Testis (tissue), 3 donors: ENCODE data around the gene HEMK1. TPM values are rescaled to one million over a fixed set of nuclear protein-coding genes. Genes with fewer than 3 reads are reported as not detected.

ENCODE experiments used
- DNase-seq: peaks from one replicate; pipeline ENCODE4 v3.0.0-alpha.2; 2019
- H3K27ac ChIP-seq, 2 donors: fragments of 200-600 bp; sonication (generic); one replicate each; pipeline ENCODE4 v1.5.1; 2019
- H3K27me3 ChIP-seq: fragments of 200-600 bp; sonication (generic); one replicate; pipeline ENCODE4 v1.5.1; 2019
- H3K36me3 ChIP-seq: fragments of 200-600 bp; sonication (generic); one replicate; pipeline ENCODE4 v1.5.1; 2017; ENCODE audit warnings: low read depth; ENCODE audit errors: missing control alignments
- H3K4me1 ChIP-seq: fragments of 200-600 bp; sonication (generic); one replicate; pipeline ENCODE4 v1.5.1; 2019
- H3K4me3 ChIP-seq, 2 donors: fragments of 200-600 bp; sonication (generic); one replicate each; pipeline ENCODE4 v1.5.1; 2017 to 2019
- H3K9me3 ChIP-seq: fragments of 200-600 bp; sonication (generic); one replicate; pipeline ENCODE4 v1.5.1; 2017
- POLR2A ChIP-seq: fragments of 450-650 bp; IDR thresholded peaks from one replicate; pipeline ENCODE4 v1.6.1; 2017; ENCODE audit warnings: antibody characterized with exemption, mild to moderate bottlenecking, moderate library complexity
- WGBS, 2 donors: methylation state at CpG; one replicate each; pipeline ENCODE4 v1.1.5; 2018; 5-methylcytosine and 5-hydroxymethylcytosine counted together
- intact Hi-C: fragments of 100-400 bp; cut with DNase I; formaldehyde crosslinking; loops from one replicate; pipeline ENCODE4 v1.15.1; 2023; ENCODE audit warnings: low total_unique reads
- polyA plus RNA-seq: library from polyadenylated mRNA; stranded (reverse); fragments of 350-450 nt; fragmentation: Illumina TruSeq; extraction: RNeasy Lipid Tissue Mini Kit (QIAGEN cat#74804); gene quantifications from one replicate; pipeline ENCODE4 v1.2.3, GENCODE V29; 2014; ENCODE audit warnings: low read depth, low replicate concordance; ENCODE audit not compliant: insufficient read depth
- total RNA-seq, 2 donors: library from RNA; depleted of rRNA; stranded (reverse); fragments of >200 nt; gene quantifications; one replicate each; pipeline ENCODE4 v1.2.3, GENCODE V29; 2016
- TF ChIP-seq, protein P1 (sequence below), 3 experiments: fragments of 450-650 bp in 2 of 3; fragments of 200-600 bp in 1 of 3; sonication (generic) in 1 of 3; IDR thresholded peaks; one replicate each; pipeline ENCODE4 v1.5.1; 2016 to 2019; ENCODE audit warnings: antibody characterized with exemption in 3 of 3, mild to moderate bottlenecking in 2 of 3, moderate library complexity in 1 of 3

HEMK1 gene
- total and polyA plus RNA-seq, 3 donors from 2014 or later = 12.8 to 25.7 (median 13.1) TPM

DNA sequence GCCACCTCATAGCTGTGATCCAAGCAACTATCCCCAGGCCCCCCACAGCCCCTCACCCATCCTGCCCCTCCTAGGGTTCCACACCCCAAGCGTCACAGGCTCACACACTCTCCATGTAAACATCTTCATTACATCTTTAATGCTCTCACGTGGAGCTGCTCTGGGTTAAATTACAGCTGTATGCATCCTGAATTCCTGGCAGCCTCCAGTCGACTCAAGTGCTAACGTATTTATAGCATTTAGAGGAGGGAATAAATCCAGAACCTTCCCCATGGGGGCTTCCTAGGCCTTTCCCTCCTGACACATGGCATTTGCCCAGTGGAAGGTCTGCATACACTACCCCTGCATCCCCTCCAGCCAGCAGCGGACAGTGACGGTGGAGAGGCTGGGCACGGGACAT, 11.4 kb upstream of the HEMK1 start:
- Histone ChIP-seq H3K9me3 (no peaks in the 10 kb centered on the region), H3K27ac (no peak overlapping the region), H3K4me3 (no peak overlapping the region), H3K4me1 (no peaks in the 10 kb centered on the region), H3K27me3 (no peaks in the 10 kb centered on the region), H3K36me3 (no peaks in the 10 kb centered on the region)
- no peak for TF ChIP-seq POLR2A
- TF ChIP-seq, protein P1, sequence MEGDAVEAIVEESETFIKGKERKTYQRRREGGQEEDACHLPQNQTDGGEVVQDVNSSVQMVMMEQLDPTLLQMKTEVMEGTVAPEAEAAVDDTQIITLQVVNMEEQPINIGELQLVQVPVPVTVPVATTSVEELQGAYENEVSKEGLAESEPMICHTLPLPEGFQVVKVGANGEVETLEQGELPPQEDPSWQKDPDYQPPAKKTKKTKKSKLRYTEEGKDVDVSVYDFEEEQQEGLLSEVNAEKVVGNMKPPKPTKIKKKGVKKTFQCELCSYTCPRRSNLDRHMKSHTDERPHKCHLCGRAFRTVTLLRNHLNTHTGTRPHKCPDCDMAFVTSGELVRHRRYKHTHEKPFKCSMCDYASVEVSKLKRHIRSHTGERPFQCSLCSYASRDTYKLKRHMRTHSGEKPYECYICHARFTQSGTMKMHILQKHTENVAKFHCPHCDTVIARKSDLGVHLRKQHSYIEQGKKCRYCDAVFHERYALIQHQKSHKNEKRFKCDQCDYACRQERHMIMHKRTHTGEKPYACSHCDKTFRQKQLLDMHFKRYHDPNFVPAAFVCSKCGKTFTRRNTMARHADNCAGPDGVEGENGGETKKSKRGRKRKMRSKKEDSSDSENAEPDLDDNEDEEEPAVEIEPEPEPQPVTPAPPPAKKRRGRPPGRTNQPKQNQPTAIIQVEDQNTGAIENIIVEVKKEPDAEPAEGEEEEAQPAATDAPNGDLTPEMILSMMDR (IDR thresholded peaks at IDR 0.05) = no peak
- WGBS, 2 donors = 73 to 76% methylated on average over 4 to 7 of the region's 7 CpGs
- intact Hi-C loops = no loop called here
- DNase-seq = no peak

DNA sequence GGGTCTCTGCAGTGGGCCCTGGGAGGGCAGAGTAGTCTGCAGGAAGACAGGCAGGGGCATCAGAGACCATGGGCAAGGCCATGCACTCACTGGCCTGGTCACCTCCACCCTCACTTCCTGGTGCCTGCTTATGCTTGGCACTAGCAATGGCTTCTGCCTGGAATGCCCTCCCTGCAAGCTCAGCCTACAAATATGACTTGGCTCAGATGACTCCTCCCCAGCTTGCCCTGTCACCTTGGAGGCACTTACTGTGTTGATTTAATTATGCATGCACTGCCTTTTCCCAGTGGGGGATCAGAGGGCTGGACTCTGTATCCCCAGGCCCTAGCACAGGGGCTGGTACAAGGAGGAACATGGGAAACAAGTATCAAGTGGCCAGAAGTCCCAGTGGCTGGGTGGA, 9.6 kb upstream of the HEMK1 start:
- no peaks in the 10 kb centered on the region for H3K27me3 ChIP-seq
- no peak overlapping the region for H3K4me3 ChIP-seq
- intact Hi-C loops = no loop called here
- no peaks in the 10 kb centered on the region for H3K4me1 ChIP-seq
- H3K36me3 ChIP-seq = no peaks in the 10 kb centered on the region
- H3K27ac ChIP-seq = no peak overlapping the region
- no peaks in the 10 kb centered on the region for H3K9me3 ChIP-seq
- no peak for DNase-seq
- TF ChIP-seq, protein P1 (IDR thresholded peaks at IDR 0.05) = no peak
- TF ChIP-seq POLR2A = no peak

DNA sequence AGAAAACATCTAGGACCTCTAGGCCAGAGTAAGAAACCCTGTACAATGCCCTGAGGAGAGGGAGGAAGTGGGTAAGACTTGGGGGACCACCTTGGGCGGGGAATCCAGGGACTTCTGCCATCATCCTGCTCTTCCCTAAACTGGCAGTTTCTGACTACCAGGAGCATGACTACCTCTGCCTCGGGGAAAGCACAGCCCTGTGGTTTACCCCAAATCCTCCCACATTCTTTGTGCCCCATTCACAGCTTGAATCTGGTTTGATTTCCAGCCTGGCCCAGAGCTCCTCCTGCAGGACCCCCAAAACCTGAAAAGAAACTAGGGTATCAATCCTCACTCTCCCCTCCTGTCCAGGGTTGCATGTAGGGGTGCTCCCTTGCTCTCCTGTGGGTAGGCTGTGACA, 6.5 kb upstream of the HEMK1 start:
- no peaks in the 10 kb centered on the region for H3K36me3 ChIP-seq
- H3K4me3 ChIP-seq = no peak overlapping the region
- no peaks in the 10 kb centered on the region for H3K9me3 ChIP-seq
- 78 to 89% methylated on average over 2 of the region's 2 CpGs for WGBS, 2 donors
- peaks cover under 1% of the 10 kb centered on the region for H3K4me1 ChIP-seq
- H3K27ac ChIP-seq = no peak overlapping the region
- DNase-seq = no peak
- TF ChIP-seq, protein P1 (IDR thresholded peaks at IDR 0.05) = no peak
- TF ChIP-seq POLR2A = no peak
- H3K27me3 ChIP-seq = no peaks in the 10 kb centered on the region
- intact Hi-C loops = no loop called here

DNA sequence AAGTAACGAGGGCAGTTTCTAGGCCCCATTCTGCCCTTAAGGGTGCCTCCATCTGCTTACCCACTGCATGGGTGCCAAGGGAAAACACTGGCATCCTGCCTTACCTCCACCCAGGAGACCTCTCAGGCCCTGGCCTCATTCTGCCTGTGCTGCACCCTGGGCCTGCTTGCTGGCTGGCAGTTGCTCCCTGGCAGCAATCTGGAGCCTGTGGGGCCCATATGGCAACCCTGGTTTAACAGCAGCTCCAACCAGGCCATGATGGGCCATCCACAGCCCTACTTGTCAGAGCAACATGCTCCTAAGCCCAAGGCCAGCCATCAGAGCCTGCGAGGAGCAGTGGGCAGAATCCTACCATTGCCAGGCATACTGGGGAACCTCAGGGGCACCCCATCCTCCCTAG, 5.5 kb upstream of the HEMK1 start:
- whole genome bisulfite sequencing, 2 donors = 65 to 71% methylated on average over 1 to 2 of the region's 2 CpGs
- Histone ChIP-seq H3K9me3 (no peaks in the 10 kb centered on the region), H3K27me3 (no peaks in the 10 kb centered on the region), H3K4me3 (no peak overlapping the region), H3K36me3 (no peaks in the 10 kb centered on the region), H3K4me1 (peaks cover 5% of the 10 kb centered on the region), H3K27ac (no peak overlapping the region)
- no peak for DNase-seq
- TF ChIP-seq POLR2A = no peak
- TF ChIP-seq, protein P1 (IDR thresholded peaks at IDR 0.05) = no peak
- intact Hi-C loops = no loop called here

DNA sequence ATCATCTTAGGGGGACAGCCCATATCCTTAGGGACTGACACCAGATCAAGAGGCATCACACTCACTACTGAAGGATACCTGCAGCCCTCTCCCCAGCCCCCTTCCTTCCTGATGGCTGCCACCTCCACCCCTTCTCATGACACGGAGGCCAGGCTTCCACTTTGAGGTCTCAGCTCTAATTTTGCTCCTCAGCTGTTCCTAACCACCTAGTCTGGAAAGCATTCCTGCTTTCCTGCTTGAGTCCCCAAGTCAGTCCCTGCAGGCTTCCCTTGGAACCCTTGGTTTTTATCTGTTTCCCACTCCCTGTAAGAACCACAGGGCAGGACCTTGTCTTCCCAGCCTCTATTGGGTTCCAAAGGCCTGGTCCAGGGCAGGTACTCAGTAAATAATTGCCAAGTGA, 5.0 kb upstream of the HEMK1 start:
- 79 to 92% methylated on average over 1 of the region's 1 CpG for WGBS, 2 donors

More for the DNA sequence above, 5.0 kb upstream of the HEMK1 start:
- intact Hi-C loops = no loop called here
- TF ChIP-seq, protein P1 (IDR thresholded peaks at IDR 0.05) = no peak
- no peak for TF ChIP-seq POLR2A
- Histone ChIP-seq H3K27me3 (no peaks in the 10 kb centered on the region), H3K36me3 (no peaks in the 10 kb centered on the region), H3K4me3 (no peak overlapping the region), H3K27ac (no peak overlapping the region), H3K4me1 (peaks cover 5% of the 10 kb centered on the region), H3K9me3 (no peaks in the 10 kb centered on the region)
- DNase-seq = no peak
